K562 (cell line): ENCODE results near the gene GATC. TPM values are rescaled to one million over a fixed set of nuclear protein-coding genes. Genes with fewer than 3 reads are reported as not detected.
A peak's percentile ranks its signal among the peaks of the same experiment; 100 is the strongest.

Experiments
- BRD9 ChIP-seq: fragments of 450-650 bp; IDR thresholded peaks from 2 replicates; pipeline ENCODE4 v1.6.1; 2018; ENCODE audit warnings: low read depth; ENCODE audit not compliant: partially characterized antibody
- ELF2 ChIP-seq: fragments of 250-450 bp; sonication (Bioruptor Pico); IDR thresholded peaks from 2 replicates; pipeline ENCODE4 v1.5.0; 2021; ENCODE audit warnings: mild to moderate bottlenecking
- EP300 ChIP-seq: IDR thresholded peaks from 2 replicates; pipeline ENCODE4 v1.6.1; 2012; ENCODE audit warnings: low read length, improper control_type of control experiment
- HLTF ChIP-seq: fragments of 450-650 bp; IDR thresholded peaks from 2 replicates; pipeline ENCODE4 v1.6.1; 2016
- KDM1A ChIP-seq, 2 experiments: fragments of 450-650 bp; IDR thresholded peaks; 2 replicates each; pipeline ENCODE4 v1.6.1; 2016; ENCODE audit warnings: mild to moderate bottlenecking in 2 of 2
- KHSRP ChIP-seq: fragments of 450-650 bp; IDR thresholded peaks from 2 replicates; pipeline ENCODE4 v1.6.1; 2017
- NFRKB ChIP-seq: fragments of 450-650 bp; IDR thresholded peaks from 2 replicates; pipeline ENCODE4 v1.6.1; 2016; ENCODE audit warnings: low read depth
- PHB2 ChIP-seq: fragments of 450-650 bp; IDR thresholded peaks from 2 replicates; pipeline ENCODE4 v1.6.1; 2017; ENCODE audit warnings: low read depth
- PKNOX1 ChIP-seq: fragments of 450-650 bp; IDR thresholded peaks from 2 replicates; pipeline ENCODE4 v1.6.1; 2016
- POLR3A ChIP-seq: IDR thresholded peaks from 2 replicates; pipeline ENCODE4 v1.6.1; 2011; ENCODE audit warnings: borderline replicate concordance, mild to moderate bottlenecking, moderate library complexity; ENCODE audit not compliant: insufficient read length, insufficient read depth; ENCODE audit errors: extremely low read depth
- SIX5 ChIP-seq, 2 experiments: IDR thresholded peaks; 2 replicates each; pipeline ENCODE4 v1.6.1; 2011; ENCODE audit warnings: low read length in 2 of 2, borderline replicate concordance in 1 of 2, low read depth in 1 of 2, mild to moderate bottlenecking in 1 of 2, moderate library complexity in 1 of 2; ENCODE audit not compliant: insufficient read depth in 1 of 2
- TARDBP ChIP-seq: fragments of 450-650 bp; IDR thresholded peaks from 2 replicates; pipeline ENCODE4 v1.6.1; 2016
- TBL1XR1 ChIP-seq, 2 experiments: IDR thresholded peaks; 2 replicates each; pipeline ENCODE4 v1.6.1; 2012; ENCODE audit warnings: improper control_type of control experiment in 2 of 2, low read length in 2 of 2, mild to moderate bottlenecking in 1 of 2
- THRA ChIP-seq: fragments of 450-650 bp; IDR thresholded peaks from 2 replicates; pipeline ENCODE4 v1.6.1; 2017; ENCODE audit warnings: mild to moderate bottlenecking, moderate library complexity
- TRIM25 ChIP-seq: fragments of 450-650 bp; IDR thresholded peaks from 2 replicates; pipeline ENCODE4 v1.7.0; 2016; ENCODE audit warnings: borderline replicate concordance
- ZNF280A ChIP-seq: fragments of 450-650 bp; IDR thresholded peaks from 2 replicates; pipeline ENCODE4 v1.6.1; 2018; ENCODE audit warnings: mild to moderate bottlenecking, low read depth; ENCODE audit not compliant: partially characterized antibody
- ZNF766 ChIP-seq: fragments of 200-800 bp; sonication (Bioruptor generic); conservative IDR thresholded peaks from 2 replicates; pipeline ENCODE4 v1.6.1; 2016; ENCODE audit warnings: missing genetic modification characterization, missing compliant biosample characterization
- polyA plus RNA-seq, 8 experiments: library from polyadenylated mRNA; depleted of rRNA in 4 of 8; stranded (reverse) in 5 of 8; unstranded in 3 of 8; fragments of >200 nt; fragmentation: Nextera tagmentation in 2 of 8; fragmentation: Illumina TruSeq in 1 of 8; extraction: Ambion mirVana in 2 of 8; extraction: Trizol in 1 of 8; gene quantifications; 2 replicates each; pipeline versions ENCODE4 v1.2.1 to v1.2.3, GENCODE V29; 2011 to 2014; ENCODE audit warnings: inconsistent platforms in 1 of 8, missing spikeins in 1 of 8
- total RNA-seq, 7 experiments: library from RNA; depleted of rRNA in 6 of 7; stranded (reverse); fragments of >200 nt in 6 of 7; fragmentation: Illumina TruSeq in 2 of 7; extraction: Trizol in 2 of 7; gene quantifications; 2 replicates each; pipeline versions ENCODE4 v1.2.1 to v1.2.3, GENCODE V29; 2011 to 2021; ENCODE audit warnings: low replicate concordance in 1 of 7
- TF ChIP-seq, protein P1 (sequence below): IDR thresholded peaks from 2 replicates; pipeline ENCODE4 v1.6.1; 2011; ENCODE audit warnings: borderline replicate concordance, low read depth, mild to moderate bottlenecking, moderate library complexity, low read length; ENCODE audit not compliant: insufficient read depth, poor library complexity, severe bottlenecking

The GATC gene
- total and polyA plus RNA-seq, 9 of the 15 experiments (the other 6 are each of a cell fraction or from before 2014, with no cell fraction given), result 5.8 to 52.6 (median 28.2) TPM

DNA sequence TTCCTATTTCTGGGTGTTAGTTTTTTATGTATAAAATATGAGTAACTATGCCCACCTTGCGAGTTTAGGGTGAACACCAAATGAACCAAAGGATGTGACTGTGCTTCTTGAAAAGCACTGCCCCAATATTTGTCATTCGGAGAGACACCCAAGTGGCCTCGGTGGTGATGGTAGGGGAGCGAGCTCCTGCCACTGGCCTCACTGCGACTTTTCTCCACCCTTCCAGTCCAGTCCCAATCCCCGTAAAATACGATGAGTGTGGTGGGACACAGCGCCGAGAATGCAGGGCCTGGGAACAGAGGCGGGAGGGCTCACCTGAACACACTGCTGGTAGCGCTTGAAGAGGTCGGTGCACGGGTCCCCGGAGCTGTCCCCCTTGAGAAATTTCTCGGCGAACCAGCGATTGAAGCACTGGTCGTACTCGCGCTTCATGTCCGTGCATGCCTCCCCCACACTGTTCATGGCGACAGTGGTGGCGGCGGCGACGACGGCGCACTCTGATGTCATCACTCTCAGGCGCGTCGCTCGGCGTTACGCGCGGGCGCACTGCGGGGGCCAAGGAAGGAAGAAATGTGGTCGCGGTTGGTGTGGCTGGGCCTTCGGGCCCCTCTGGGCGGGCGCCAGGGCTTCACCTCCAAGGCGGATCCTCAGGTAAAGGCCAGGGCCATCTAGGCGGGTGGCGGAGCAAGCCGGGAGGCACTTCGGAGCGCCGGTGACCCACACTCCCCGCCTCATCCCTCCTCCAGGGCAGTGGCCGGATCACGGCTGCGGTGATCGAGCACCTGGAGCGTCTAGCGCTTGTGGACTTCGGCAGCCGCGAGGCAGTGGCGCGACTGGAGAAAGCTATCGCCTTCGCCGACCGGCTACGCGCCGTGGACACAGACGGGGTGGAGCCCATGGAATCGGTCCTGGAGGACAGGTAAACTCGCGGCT, at the start of gene GATC, which contains the start of gene TRIAP1 (continued):
- TF ChIP-seq KDM1A (IDR thresholded peaks at IDR 0.05), result no peak
- TF ChIP-seq PHB2, result no peak
- no peak for TF ChIP-seq ZNF280A
- TF ChIP-seq TBL1XR1 (IDR thresholded peaks at IDR 0.05; ENCODE audit: low read length in 2 of 2), result peak in 1 of 2 experiments; percentile 98; a peak in 2 of 4 replicates
- no peak for TF ChIP-seq ELF2 (CRISPR knock-in tag)
- TF ChIP-seq NFRKB, result peak; percentile 91
- no peak for TF ChIP-seq TRIM25
- TF ChIP-seq POLR3A, result no peak
- TF ChIP-seq THRA, result no peak
- TF ChIP-seq TARDBP, result peak; percentile 27; the same call in 1 of the 2 replicates
- peak; percentile 97 for TF ChIP-seq KHSRP
- TF ChIP-seq PKNOX1, result no peak
- no peak; the same call in none of the 2 replicates for TF ChIP-seq HLTF
- TF ChIP-seq BRD9, result no peak
- no peak; the same call in 1 of the 2 replicates for TF ChIP-seq EP300
- TF ChIP-seq, protein P1, sequence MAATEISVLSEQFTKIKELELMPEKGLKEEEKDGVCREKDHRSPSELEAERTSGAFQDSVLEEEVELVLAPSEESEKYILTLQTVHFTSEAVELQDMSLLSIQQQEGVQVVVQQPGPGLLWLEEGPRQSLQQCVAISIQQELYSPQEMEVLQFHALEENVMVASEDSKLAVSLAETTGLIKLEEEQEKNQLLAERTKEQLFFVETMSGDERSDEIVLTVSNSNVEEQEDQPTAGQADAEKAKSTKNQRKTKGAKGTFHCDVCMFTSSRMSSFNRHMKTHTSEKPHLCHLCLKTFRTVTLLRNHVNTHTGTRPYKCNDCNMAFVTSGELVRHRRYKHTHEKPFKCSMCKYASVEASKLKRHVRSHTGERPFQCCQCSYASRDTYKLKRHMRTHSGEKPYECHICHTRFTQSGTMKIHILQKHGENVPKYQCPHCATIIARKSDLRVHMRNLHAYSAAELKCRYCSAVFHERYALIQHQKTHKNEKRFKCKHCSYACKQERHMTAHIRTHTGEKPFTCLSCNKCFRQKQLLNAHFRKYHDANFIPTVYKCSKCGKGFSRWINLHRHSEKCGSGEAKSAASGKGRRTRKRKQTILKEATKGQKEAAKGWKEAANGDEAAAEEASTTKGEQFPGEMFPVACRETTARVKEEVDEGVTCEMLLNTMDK, result no peak
- peak; percentile 64 for TF ChIP-seq SIX5 (IDR thresholded peaks at IDR 0.05; ENCODE audit: borderline replicate concordance in 1 of 2, insufficient read depth in 1 of 2, low read depth in 1 of 2, low read length in 2 of 2)
- no peak for TF ChIP-seq ZNF766 (CRISPR knock-in tag)
